Measurements from ENCODE around the gene CHMP3.

- TF ChIP-seq CTCF (IDR thresholded peaks at IDR 0.05) (no peak), POLR2A (IDR thresholded peaks at IDR 0.05) (no peak)
Observed at GRCh38 chr2:86584151-86584913, 21.1 kb upstream of the CHMP3 start.
